Parathyroid adenoma (tissue), 2 donors: ENCODE results near the gene ARFIP2.

Experiments
- H2AFZ ChIP-seq: fragments of 300-600 bp; sonication (generic); one replicate; pipeline ENCODE4 v1.7.0; 2017; ENCODE audit warnings: antibody characterized with exemption, mild to moderate bottlenecking
- H3K27ac ChIP-seq: fragments of 300-600 bp; sonication (generic); one replicate; pipeline ENCODE4 v1.7.0; 2017
- H3K27me3 ChIP-seq: fragments of 300-600 bp; sonication (generic); one replicate; pipeline ENCODE4 v1.7.0; 2017; ENCODE audit warnings: low read length; ENCODE audit not compliant: control insufficient read depth, insufficient read depth
- H3K36me3 ChIP-seq: fragments of 300-600 bp; sonication (generic); one replicate; pipeline ENCODE4 v1.7.0; 2017; ENCODE audit warnings: low read length; ENCODE audit not compliant: control insufficient read depth, insufficient read depth
- H3K4me1 ChIP-seq: fragments of 300-600 bp; sonication (generic); one replicate; pipeline ENCODE4 v1.7.0; 2017; ENCODE audit warnings: control low read depth
- H3K4me2 ChIP-seq: fragments of 300-600 bp; sonication (generic); one replicate; pipeline ENCODE4 v1.7.0; 2017; ENCODE audit warnings: low read length
- H3K4me3 ChIP-seq: fragments of 300-600 bp; sonication (generic); one replicate; pipeline ENCODE4 v1.7.0; 2017; ENCODE audit warnings: low read depth, low read length
- H3K79me2 ChIP-seq: fragments of 300-600 bp; sonication (generic); one replicate; pipeline ENCODE4 v1.7.0; 2017; ENCODE audit warnings: control low read depth
- H3K9ac ChIP-seq: fragments of 300-600 bp; sonication (generic); one replicate; pipeline ENCODE4 v1.7.0; 2017; ENCODE audit warnings: mild to moderate bottlenecking
- H3K9me3 ChIP-seq: fragments of 300-600 bp; sonication (generic); one replicate; pipeline ENCODE4 v1.7.0; 2017; ENCODE audit warnings: low read length; ENCODE audit not compliant: control insufficient read depth
- CTCF ChIP-seq: fragments of 300-600 bp; sonication (generic); IDR thresholded peaks from one replicate; pipeline ENCODE4 v1.7.0; 2017; ENCODE audit warnings: antibody characterized with exemption, mild to moderate bottlenecking
- donor health status: primary hyperparathyroidism.

The ARFIP2 gene

GRCh38 chr11:6473451-6474412 lies 7.4 kb downstream of the ARFIP2 start, which contains the start of gene TRIM3:
TRIM3 (minus strand) TSS chr11:6473941; CDS start chr11:6465695, 8,246 bp downstream.
- Histone ChIP-seq H3K79me2 (no peaks in the 10 kb centered on the region), H2AFZ (peak within 1 kb of the TSS; percentile 91), H3K36me3 (no peaks in the 10 kb centered on the region), H3K4me2 (peak within 1 kb of the TSS; percentile 90), H3K9me3 (no peaks in the 10 kb centered on the region), H3K4me3 (peak within 1 kb of the TSS; percentile 69), H3K4me1 (peaks cover 2% of the 10 kb centered on the region), H3K9ac (peak within 1 kb of the TSS; percentile 46), H3K27me3 (no peaks in the 10 kb centered on the region), H3K27ac (peak within 1 kb of the TSS; percentile 84)
- TF ChIP-seq CTCF: no peak

GRCh38 chr11:6472934-6473333 lies 8.2 kb downstream of the ARFIP2 start:
- TF ChIP-seq CTCF: no peak
- Histone ChIP-seq H3K9ac (no peak overlapping the region), H3K4me1 (peaks cover 2% of the 10 kb centered on the region), H3K9me3 (no peaks in the 10 kb centered on the region), H2AFZ (no peak overlapping the region), H3K79me2 (no peaks in the 10 kb centered on the region), H3K27me3 (no peaks in the 10 kb centered on the region), H3K27ac (no peak overlapping the region), H3K36me3 (no peaks in the 10 kb centered on the region), H3K4me2 (peak overlapping the region; percentile 51), H3K4me3 (no peak overlapping the region)

- TF ChIP-seq CTCF: no peak
- no peaks in the 10 kb centered on the region for H3K36me3 ChIP-seq
- no peak overlapping the region for H3K4me3 ChIP-seq
- no peak overlapping the region for H2AFZ ChIP-seq
- no peak overlapping the region for H3K4me2 ChIP-seq
- no peaks in the 10 kb centered on the region for H3K79me2 ChIP-seq
- H3K9ac ChIP-seq: no peak overlapping the region
- no peak overlapping the region for H3K27ac ChIP-seq
- peaks cover 2% of the 10 kb centered on the region for H3K4me1 ChIP-seq
- H3K27me3 ChIP-seq: no peaks in the 10 kb centered on the region
- H3K9me3 ChIP-seq: no peaks in the 10 kb centered on the region
Measured at GRCh38 chr11:6469599-6469998, 11.5 kb downstream of the ARFIP2 start.

- no peaks in the 10 kb centered on the region for H3K36me3 ChIP-seq
- H3K27ac ChIP-seq: no peak overlapping the region
- H3K4me1 ChIP-seq: peaks cover 2% of the 10 kb centered on the region
- TF ChIP-seq CTCF: no peak
- no peak overlapping the region for H3K9ac ChIP-seq
- no peaks in the 10 kb centered on the region for H3K9me3 ChIP-seq
- no peaks in the 10 kb centered on the region for H3K27me3 ChIP-seq
- no peak overlapping the region for H3K4me3 ChIP-seq
- H2AFZ ChIP-seq: no peak overlapping the region
- no peak overlapping the region for H3K4me2 ChIP-seq
- no peaks in the 10 kb centered on the region for H3K79me2 ChIP-seq
Measured at GRCh38 chr11:6468712-6469495, 12.2 kb downstream of the ARFIP2 start.
